Parathyroid adenoma (tissue), 2 donors: ENCODE results near the gene IGFL3.
"Not testable (repeated sequence)": the region's sequence is repeated elsewhere in the genome, so short reads cannot be mapped to it uniquely, and the experiment has no call there.

ENCODE experiments used
- H2AFZ ChIP-seq: fragments of 300-600 bp; sonication (generic); one replicate; pipeline ENCODE4 v1.7.0; 2017; ENCODE audit warnings: antibody characterized with exemption, mild to moderate bottlenecking
- H3K27ac ChIP-seq: fragments of 300-600 bp; sonication (generic); one replicate; pipeline ENCODE4 v1.7.0; 2017
- H3K27me3 ChIP-seq: fragments of 300-600 bp; sonication (generic); one replicate; pipeline ENCODE4 v1.7.0; 2017; ENCODE audit warnings: low read length; ENCODE audit not compliant: control insufficient read depth, insufficient read depth
- H3K36me3 ChIP-seq: fragments of 300-600 bp; sonication (generic); one replicate; pipeline ENCODE4 v1.7.0; 2017; ENCODE audit warnings: low read length; ENCODE audit not compliant: control insufficient read depth, insufficient read depth
- H3K4me1 ChIP-seq: fragments of 300-600 bp; sonication (generic); one replicate; pipeline ENCODE4 v1.7.0; 2017; ENCODE audit warnings: control low read depth
- H3K4me2 ChIP-seq: fragments of 300-600 bp; sonication (generic); one replicate; pipeline ENCODE4 v1.7.0; 2017; ENCODE audit warnings: low read length
- H3K4me3 ChIP-seq: fragments of 300-600 bp; sonication (generic); one replicate; pipeline ENCODE4 v1.7.0; 2017; ENCODE audit warnings: low read depth, low read length
- H3K79me2 ChIP-seq: fragments of 300-600 bp; sonication (generic); one replicate; pipeline ENCODE4 v1.7.0; 2017; ENCODE audit warnings: control low read depth
- H3K9ac ChIP-seq: fragments of 300-600 bp; sonication (generic); one replicate; pipeline ENCODE4 v1.7.0; 2017; ENCODE audit warnings: mild to moderate bottlenecking
- H3K9me3 ChIP-seq: fragments of 300-600 bp; sonication (generic); one replicate; pipeline ENCODE4 v1.7.0; 2017; ENCODE audit warnings: low read length; ENCODE audit not compliant: control insufficient read depth
- TF ChIP-seq, protein P1 (sequence below): fragments of 300-600 bp; sonication (generic); IDR thresholded peaks from one replicate; pipeline ENCODE4 v1.7.0; 2017; ENCODE audit warnings: antibody characterized with exemption, mild to moderate bottlenecking
- donor health status: primary hyperparathyroidism.

The IGFL3 gene

DNA sequence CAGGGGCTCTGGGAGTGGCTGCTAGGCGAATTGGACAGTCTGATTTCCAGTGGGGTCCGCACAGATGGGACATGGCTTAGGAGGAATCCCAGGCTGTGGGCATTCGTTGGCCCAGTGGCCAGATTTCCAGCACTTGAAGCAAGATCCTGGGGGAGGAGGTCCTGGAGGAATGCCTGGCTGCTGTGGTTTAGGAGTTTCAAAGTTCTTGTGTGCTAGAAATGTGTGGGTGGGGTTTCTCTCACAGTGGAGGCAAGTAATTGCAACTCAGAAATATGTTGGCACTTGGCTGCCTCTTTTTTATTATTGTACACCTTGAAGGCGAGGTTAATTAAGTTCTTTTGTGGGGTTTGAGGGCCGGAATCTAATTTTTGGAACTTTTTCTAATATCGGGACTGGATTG, 17.1 kb downstream of the IGFL3 start:
- no peaks in the 10 kb centered on the region for H3K9me3 ChIP-seq
- TF ChIP-seq, protein P1, sequence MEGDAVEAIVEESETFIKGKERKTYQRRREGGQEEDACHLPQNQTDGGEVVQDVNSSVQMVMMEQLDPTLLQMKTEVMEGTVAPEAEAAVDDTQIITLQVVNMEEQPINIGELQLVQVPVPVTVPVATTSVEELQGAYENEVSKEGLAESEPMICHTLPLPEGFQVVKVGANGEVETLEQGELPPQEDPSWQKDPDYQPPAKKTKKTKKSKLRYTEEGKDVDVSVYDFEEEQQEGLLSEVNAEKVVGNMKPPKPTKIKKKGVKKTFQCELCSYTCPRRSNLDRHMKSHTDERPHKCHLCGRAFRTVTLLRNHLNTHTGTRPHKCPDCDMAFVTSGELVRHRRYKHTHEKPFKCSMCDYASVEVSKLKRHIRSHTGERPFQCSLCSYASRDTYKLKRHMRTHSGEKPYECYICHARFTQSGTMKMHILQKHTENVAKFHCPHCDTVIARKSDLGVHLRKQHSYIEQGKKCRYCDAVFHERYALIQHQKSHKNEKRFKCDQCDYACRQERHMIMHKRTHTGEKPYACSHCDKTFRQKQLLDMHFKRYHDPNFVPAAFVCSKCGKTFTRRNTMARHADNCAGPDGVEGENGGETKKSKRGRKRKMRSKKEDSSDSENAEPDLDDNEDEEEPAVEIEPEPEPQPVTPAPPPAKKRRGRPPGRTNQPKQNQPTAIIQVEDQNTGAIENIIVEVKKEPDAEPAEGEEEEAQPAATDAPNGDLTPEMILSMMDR, result no peak
- H3K27me3 ChIP-seq, result no peaks in the 10 kb centered on the region
- no peak overlapping the region for H2AFZ ChIP-seq
- no peak overlapping the region for H3K4me2 ChIP-seq
- no peak overlapping the region for H3K9ac ChIP-seq
- no peak overlapping the region for H3K4me3 ChIP-seq
- no peaks in the 10 kb centered on the region for H3K4me1 ChIP-seq
- no peaks in the 10 kb centered on the region for H3K79me2 ChIP-seq
- no peaks in the 10 kb centered on the region for H3K36me3 ChIP-seq
- no peak overlapping the region for H3K27ac ChIP-seq

DNA sequence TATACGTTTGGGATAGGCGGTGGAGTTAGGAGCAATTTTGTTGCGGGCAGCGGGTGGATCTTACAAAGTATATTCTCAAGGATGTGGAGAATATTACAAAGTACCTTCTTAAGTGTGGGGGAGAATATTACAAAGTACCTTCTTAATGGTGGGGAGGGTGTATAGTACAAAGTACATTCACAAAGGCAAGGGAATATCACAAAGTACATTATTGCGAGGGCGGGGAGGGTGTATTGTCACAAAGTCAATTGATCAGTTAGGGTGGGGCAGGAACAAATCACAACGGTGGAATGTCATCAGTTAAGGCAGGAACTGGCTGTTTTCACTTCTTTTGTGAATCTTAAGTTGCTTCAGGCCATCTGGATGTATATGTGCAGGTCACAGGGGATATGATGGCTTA, 22.2 kb downstream of the IGFL3 start:
- H3K9me3 ChIP-seq, H3K9ac ChIP-seq: not testable (repeated sequence)

DNA sequence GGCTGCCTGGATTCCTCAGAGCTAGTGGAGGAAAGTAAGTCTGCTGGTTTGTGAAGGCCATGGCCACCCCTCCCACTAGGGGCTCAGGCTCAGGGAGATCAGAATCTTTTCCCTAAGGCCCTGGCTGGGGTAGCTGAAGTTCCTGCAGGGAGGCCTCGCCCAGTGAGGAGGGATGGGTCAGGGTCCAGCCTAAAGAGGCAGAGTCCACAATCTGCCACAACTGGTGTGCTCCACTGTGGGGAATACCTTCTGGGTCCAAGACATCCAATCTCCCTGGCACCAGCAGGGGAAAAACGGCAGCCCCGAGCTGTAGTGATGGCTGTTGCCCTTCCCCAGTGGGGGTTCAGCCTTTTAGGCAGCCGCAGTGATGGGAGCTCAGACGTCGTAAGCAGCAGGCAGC, 23.2 kb downstream of the IGFL3 start:
- Histone ChIP-seq H3K36me3 (no peaks in the 10 kb centered on the region), H3K9me3 (peaks cover 4% of the 10 kb centered on the region), H3K4me2 (no peak overlapping the region), H3K9ac (no peak overlapping the region), H3K27ac (no peak overlapping the region), H3K27me3 (no peaks in the 10 kb centered on the region), H3K4me1 (no peaks in the 10 kb centered on the region), H2AFZ (no peak overlapping the region), H3K4me3 (no peak overlapping the region), H3K79me2 (no peaks in the 10 kb centered on the region)
- TF ChIP-seq, protein P1, result no peak

More for the DNA sequence above, 22.2 kb downstream of the IGFL3 start:
- not testable (repeated sequence) for H3K27ac ChIP-seq, H3K4me2 ChIP-seq, H3K36me3 ChIP-seq, H3K27me3 ChIP-seq, H3K4me1 ChIP-seq, H2AFZ ChIP-seq, H3K79me2 ChIP-seq, H3K4me3 ChIP-seq

DNA sequence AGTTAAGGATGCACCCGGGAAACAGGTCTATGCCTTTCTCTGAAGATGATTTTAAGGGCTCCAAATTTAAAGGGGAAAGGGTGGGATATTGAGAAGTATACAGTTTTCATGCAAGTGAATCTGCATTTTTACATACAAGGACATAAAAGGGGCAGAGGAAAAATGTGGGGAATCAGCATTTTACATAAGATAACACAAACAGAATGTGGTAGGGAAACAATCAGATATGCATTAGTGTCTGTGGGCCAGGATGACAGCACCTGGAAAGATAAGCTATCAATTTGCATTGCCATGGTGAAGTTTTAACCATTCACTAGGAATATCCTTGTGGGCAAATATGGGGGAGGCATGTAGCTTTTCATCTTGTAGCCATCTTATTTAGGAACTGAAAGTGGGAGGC, 24.1 kb downstream of the IGFL3 start:
- Histone ChIP-seq H3K9me3 (peaks cover 4% of the 10 kb centered on the region), H3K79me2 (no peaks in the 10 kb centered on the region), H3K4me3 (no peak overlapping the region), H2AFZ (no peak overlapping the region), H3K27ac (no peak overlapping the region), H3K4me2 (no peak overlapping the region), H3K4me1 (no peaks in the 10 kb centered on the region), H3K36me3 (no peaks in the 10 kb centered on the region), H3K9ac (no peak overlapping the region), H3K27me3 (no peaks in the 10 kb centered on the region)
- TF ChIP-seq, protein P1, result no peak

DNA sequence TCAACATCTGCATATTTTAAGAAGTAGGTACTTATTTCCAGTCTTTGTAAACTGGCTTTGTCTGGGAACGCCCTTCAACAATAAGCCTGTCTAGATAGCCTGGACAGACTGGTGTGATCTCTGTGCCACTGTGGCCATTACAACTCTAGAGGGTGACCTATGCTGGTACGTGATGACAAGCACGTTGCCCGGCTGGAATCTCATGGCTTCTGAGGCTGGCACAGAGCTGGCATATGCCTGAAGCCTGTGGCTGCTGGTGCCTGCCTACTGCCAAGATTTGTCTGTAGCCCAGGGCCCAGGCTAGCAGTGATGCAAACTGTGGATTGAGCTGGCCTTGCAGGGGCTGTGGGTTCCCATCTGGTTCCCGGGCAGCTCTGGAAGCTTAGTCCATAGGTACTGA, 34.0 kb downstream of the IGFL3 start:
- TF ChIP-seq, protein P1, result no peak
- Histone ChIP-seq H3K36me3 (no peaks in the 10 kb centered on the region), H3K27ac (no peak overlapping the region)

More for the DNA sequence above, 34.0 kb downstream of the IGFL3 start:
- Histone ChIP-seq H3K4me2 (no peak overlapping the region), H3K27me3 (no peaks in the 10 kb centered on the region), H3K9ac (no peak overlapping the region), H3K4me1 (no peaks in the 10 kb centered on the region), H3K9me3 (no peaks in the 10 kb centered on the region), H3K79me2 (no peaks in the 10 kb centered on the region), H2AFZ (no peak overlapping the region), H3K4me3 (no peak overlapping the region)
